HEK293T (cell line): ENCODE measurements around the gene CLDN9.

Experiments
- ARNT ChIP-seq: fragments of 450-650 bp; IDR thresholded peaks from 2 replicates; pipeline ENCODE4 v1.6.1; 2017; ENCODE audit warnings: mild to moderate bottlenecking
- BHLHE40 ChIP-seq: fragments of 450-650 bp; IDR thresholded peaks from 2 replicates; pipeline ENCODE4 v1.6.1; 2016; ENCODE audit warnings: mild to moderate bottlenecking, moderate library complexity, borderline replicate concordance
- ELF4 ChIP-seq: fragments of 450-650 bp; IDR thresholded peaks from 2 replicates; pipeline ENCODE4 v1.6.1; 2017; ENCODE audit warnings: antibody characterized with exemption
- FOXK2 ChIP-seq: fragments of 450-650 bp; IDR thresholded peaks from 2 replicates; pipeline ENCODE4 v1.6.1; 2016; ENCODE audit warnings: mild to moderate bottlenecking
- HDGF ChIP-seq: fragments of 450-650 bp; IDR thresholded peaks from 2 replicates; pipeline ENCODE4 v1.6.1; 2017; ENCODE audit warnings: antibody characterized with exemption, borderline replicate concordance
- PKNOX1 ChIP-seq: fragments of 450-650 bp; IDR thresholded peaks from 2 replicates; pipeline ENCODE4 v1.6.1; 2016
- SP1 ChIP-seq: fragments of 450-650 bp; IDR thresholded peaks from 2 replicates; pipeline ENCODE4 v1.6.1; 2017
- SUZ12 ChIP-seq: fragments of 450-650 bp; IDR thresholded peaks from 2 replicates; pipeline ENCODE4 v1.6.1; 2016; ENCODE audit warnings: mild to moderate bottlenecking
- TARDBP ChIP-seq: fragments of 450-650 bp; IDR thresholded peaks from 2 replicates; pipeline ENCODE4 v1.6.1; 2016
- ZNF384 ChIP-seq: fragments of 450-650 bp; IDR thresholded peaks from 2 replicates; pipeline ENCODE4 v1.6.1; 2016

- TF ChIP-seq PKNOX1 (no peak), HDGF (no peak), SUZ12 (no peak), SP1 (no peak), FOXK2 (no peak), ZNF384 (no peak), ELF4 (no peak), ARNT (no peak), TARDBP (no peak), BHLHE40 (no peak)
These were observed 38.3 kb downstream of the CLDN9 start for GRCh38 chr16:3051009-3051408.
